ENCODE measurements around the gene ELL. TPM values are rescaled to one million over a fixed set of nuclear protein-coding genes. Genes with fewer than 3 reads are reported as not detected.

The ELL gene
- polyA plus RNA-seq, 1 donor from 2014 or later, result 19.7 TPM

DNA sequence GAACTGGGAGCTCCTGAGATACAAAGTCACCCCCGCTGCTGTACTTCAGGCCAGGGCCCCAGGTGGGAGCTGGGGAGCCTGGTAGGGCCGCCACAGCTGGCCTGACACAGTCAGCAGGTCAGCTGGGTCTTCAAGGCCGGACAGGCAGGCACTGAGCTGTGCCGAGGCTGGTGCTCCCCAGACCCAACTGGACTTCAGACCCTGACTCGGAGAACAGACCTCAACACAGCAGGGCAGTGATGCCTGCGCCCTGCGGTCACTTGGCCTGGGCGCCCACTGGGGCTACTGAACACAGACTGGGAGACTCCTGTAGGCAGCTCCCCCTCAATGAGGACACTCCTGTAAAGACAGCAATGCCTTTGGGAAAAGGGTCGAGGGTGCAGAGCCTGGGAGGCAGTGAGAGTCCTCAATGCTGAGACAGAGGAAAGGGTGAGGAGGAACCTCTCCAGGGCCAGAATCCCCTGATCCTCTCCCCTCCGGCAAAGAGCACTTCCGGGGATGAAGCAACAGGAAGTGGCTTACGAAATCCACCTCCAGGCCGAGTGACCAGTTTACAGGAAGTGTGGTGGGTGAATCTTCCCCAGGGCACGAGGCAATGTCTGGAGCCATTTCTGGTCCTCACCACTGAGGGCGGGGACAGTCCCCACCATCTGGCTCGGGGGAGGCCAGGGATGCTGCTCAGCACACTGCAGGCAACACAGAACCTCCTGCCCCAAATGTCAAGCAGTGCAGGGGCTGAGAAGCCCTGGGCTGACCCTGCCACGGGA lies 43.1 kb downstream of the ELL start:
- no peaks in the 10 kb centered on the region for H3K27me3 Mint-ChIP-seq
- peak overlapping the region in 2 of 4 donors; percentile 68 to 88 for H3K4me3 Mint-ChIP-seq
- H3K27ac Mint-ChIP-seq, result peak overlapping the region in 2 of 3 donors; percentile 76 to 95
- no peaks in the 10 kb centered on the region for H3K9me3 Mint-ChIP-seq
- H3K36me3 Mint-ChIP-seq, result no peaks in the 10 kb centered on the region
- H3K4me1 Mint-ChIP-seq, result peaks cover 20 to 46% (median 25%) of the 10 kb centered on the region in 3 donors

DNA sequence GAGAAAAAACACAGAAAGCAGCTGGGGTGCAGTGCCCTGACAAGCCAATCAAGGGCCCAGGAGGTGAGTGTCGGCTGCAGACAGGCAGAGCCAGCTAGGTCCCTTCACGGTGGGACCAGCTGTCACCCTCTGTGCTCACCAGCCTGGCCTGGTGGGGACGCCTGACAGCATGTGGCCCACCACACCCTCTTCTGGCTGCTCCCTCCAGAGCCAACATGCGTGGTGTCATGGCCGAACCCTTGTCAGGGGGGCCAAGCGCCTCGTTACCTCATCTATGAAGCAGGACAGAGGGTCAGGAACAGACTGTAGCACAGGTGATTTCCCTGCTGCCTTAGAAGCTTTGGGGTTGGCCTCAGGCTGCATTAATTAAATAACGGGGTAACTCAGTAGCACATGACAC lies 43.9 kb downstream of the ELL start:
- Mint-ChIP-seq H3K27me3 (no peaks in the 10 kb centered on the region), H3K36me3 (no peaks in the 10 kb centered on the region), H3K4me3 (no peak overlapping the region)

DNA sequence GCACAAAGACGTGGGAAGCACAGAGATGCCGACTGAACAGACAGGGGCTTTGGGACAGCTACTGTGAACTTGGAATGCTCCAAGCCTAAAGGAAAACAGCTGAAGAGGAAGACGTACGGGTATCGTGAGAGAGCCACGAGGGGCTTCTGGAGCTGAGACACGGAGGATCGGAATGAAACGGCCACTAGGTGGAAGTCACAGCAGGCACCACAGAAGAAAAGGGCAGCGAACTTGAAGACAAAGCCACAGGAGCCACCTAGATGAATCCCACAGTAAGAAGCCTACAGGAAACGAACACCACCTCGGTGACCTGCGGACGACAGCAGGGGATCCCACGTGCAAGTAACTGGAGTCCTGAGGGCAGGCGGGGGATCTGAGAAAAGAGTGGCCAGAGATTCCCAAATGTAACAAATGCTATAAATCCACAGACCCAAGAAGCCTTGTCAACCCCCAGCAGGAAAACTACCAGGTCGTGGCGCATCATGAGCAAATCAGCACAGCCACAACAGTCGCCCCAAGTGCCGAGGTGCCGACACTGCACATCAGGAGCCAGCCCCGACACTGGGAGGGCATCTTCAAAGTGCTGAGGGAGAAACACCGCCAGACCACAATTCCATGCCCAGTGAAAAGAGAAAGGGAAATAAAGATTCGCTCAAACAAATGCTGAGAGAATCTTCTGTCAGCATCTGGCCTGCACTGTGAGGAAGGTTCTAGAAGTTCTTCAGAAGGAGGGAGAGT lies 44.7 kb downstream of the ELL start:
- no peaks in the 10 kb centered on the region for H3K36me3 Mint-ChIP-seq

More for the DNA sequence above, 43.9 kb downstream of the ELL start:
- Mint-ChIP-seq H3K27ac (peak overlapping the region in 2 of 3 donors; percentile 57 to 80), H3K4me1 (peaks cover 21 to 46% (median 25%) of the 10 kb centered on the region in 3 donors), H3K9me3 (no peaks in the 10 kb centered on the region)

DNA sequence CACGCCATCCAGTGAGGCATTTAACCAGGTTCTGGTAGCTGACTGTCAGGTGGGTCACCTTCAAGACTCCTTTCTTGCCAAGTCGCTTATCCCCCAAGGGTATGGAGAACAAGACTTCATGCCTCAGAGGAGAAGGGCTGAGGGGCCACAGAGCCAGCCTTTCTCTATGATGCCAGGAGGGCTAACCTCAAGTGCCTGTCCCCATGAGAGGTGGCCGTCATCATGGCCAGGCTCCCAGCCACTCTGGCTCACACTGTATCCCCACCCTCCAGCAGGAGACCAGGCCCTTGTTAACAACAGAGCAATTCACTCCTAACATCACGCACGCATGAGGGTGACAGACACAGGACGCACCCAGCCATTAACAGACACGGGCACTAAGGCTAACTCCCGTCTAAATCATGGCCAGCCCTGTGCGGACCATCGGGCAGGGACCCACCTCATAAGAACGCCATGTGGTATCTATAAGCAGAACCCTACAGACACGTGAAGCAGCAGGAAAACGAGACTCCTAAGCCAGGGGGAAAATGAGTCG lies 45.3 kb downstream of the ELL start:
- Mint-ChIP-seq H3K4me3 (peak overlapping the region in 2 of 4 donors; percentile 42 to 44), H3K27me3 (no peaks in the 10 kb centered on the region), H3K4me1 (peaks cover 25 to 44% (median 28%) of the 10 kb centered on the region in 3 donors), H3K9me3 (no peaks in the 10 kb centered on the region), H3K27ac (peak overlapping the region in 1 of 3 donors; percentile 80), H3K36me3 (no peaks in the 10 kb centered on the region)

More for the DNA sequence above, 44.7 kb downstream of the ELL start:
- H3K27ac Mint-ChIP-seq, result peak overlapping the region in 2 of 3 donors; percentile 57 to 80
- H3K4me3 Mint-ChIP-seq, result peak overlapping the region in 2 of 4 donors; percentile 44 to 67
- H3K9me3 Mint-ChIP-seq, result no peaks in the 10 kb centered on the region
- no peaks in the 10 kb centered on the region for H3K27me3 Mint-ChIP-seq
- peaks cover 24 to 44% (median 25%) of the 10 kb centered on the region in 3 donors for H3K4me1 Mint-ChIP-seq

DNA sequence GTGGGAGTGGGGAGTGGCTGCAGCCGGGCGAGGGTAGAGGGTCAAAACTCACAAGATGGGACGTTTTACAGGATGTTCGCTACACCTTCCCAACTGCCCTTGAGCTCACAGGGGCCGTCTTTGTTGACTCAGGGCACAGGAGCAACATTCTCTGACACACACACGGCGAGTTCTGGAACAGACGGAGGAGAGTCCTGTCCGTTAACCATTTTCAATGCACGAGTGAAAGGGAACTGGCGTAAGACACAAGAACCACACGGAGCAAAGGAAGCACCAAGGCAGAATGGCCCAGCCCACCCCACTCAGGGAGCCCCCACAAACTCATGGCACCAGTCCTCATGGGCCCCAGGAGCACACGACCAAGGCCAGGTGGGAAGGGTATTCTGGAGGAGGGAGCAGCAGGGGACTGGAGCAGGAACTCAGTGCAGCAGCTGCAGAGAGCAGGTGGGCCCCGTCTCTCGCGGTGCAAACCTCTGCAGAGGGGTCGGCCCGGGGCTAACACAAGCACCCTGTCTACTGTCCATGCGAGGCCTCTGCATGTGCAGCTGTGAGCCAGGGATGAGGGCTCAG lies 46.0 kb downstream of the ELL start:
- H3K4me3 Mint-ChIP-seq, result no peak overlapping the region
- H3K4me1 Mint-ChIP-seq, result peaks cover 25 to 37% (median 28%) of the 10 kb centered on the region in 3 donors
- H3K36me3 Mint-ChIP-seq, result no peaks in the 10 kb centered on the region
- H3K27me3 Mint-ChIP-seq, result no peaks in the 10 kb centered on the region
- no peaks in the 10 kb centered on the region for H3K9me3 Mint-ChIP-seq
- peak overlapping the region in 2 of 3 donors; percentile 36 to 65 for H3K27ac Mint-ChIP-seq

DNA sequence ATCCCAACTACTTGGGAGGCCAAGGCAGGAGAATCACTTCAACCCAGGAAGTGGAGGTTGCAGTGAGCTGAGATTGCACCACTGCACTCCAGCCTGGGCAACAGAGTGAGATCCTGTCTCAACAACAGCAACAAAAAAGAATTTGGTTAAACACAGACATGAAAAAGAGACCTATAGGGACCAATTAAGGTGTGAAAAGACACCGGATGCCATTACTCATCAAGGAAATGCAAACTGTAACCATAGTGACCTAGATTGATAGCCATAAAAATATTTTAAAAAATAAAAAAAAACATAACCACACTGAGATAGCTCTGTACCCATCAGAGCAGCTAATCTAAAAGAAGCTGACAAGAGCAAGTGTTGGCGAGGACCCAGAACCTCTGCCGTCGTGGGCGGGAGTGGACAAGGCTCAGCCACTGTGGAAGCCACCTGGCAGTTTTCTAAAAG lies 46.8 kb downstream of the ELL start:
- Mint-ChIP-seq H3K36me3 (no peaks in the 10 kb centered on the region), H3K4me3 (no peak overlapping the region), H3K27ac (peak overlapping the region in 2 of 3 donors; percentile 47 to 65), H3K27me3 (no peaks in the 10 kb centered on the region), H3K9me3 (no peaks in the 10 kb centered on the region), H3K4me1 (peaks cover 24 to 33% (median 28%) of the 10 kb centered on the region in 3 donors)

DNA sequence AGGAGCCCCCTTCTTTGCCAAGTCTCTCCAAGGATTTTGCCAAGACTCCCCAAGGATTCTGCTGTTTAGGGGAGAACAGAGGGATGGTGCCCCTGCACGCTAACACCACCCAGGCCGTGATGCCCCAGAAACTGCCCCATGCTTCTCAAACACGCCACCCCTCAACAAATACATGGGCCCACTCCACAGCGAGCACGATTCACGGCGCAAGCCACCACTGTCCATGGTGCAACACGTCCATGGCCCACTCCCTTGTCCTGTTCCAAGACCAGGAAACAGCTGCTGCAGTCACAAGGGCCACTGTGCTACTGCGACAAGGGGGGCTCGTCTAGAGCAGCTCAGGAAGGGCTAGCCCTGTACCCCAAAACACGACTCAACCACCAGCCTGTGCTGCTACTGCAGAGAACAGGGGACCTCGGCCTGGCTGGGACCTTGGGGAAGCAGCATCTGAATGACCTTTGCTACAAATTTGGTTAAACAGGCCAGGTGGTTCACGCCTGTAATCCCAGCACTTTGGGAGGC lies 47.4 kb downstream of the ELL start:
- Mint-ChIP-seq H3K27ac (peak overlapping the region in 1 of 3 donors; percentile 65), H3K36me3 (no peaks in the 10 kb centered on the region), H3K4me3 (no peak overlapping the region), H3K9me3 (no peaks in the 10 kb centered on the region), H3K4me1 (peaks cover 18 to 28% (median 28%) of the 10 kb centered on the region in 3 donors), H3K27me3 (no peaks in the 10 kb centered on the region)

DNA sequence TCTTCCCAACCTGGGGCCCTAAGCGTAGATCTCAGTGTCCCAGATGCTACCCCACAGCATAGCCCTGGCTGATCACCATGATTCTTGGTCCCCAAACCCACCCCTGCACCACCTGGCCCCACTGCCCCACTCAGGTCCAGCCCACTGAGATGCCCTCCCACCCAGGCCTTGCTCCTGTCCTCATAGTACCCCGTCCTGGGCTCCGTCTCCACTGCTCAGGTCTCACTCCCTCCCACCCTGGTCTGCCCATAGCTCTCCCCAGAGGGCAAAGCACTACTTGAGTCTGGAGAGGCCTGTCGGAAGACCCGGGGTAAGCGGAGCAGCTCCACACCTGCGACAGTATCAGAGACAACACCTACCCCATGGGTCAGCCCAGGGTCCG lies 48.2 kb downstream of the ELL start:
- H3K4me1 Mint-ChIP-seq, result peaks cover 11 to 23% (median 23%) of the 10 kb centered on the region in 3 donors
- H3K4me3 Mint-ChIP-seq, result no peak overlapping the region
- peak overlapping the region in 1 of 3 donors; percentile 50 for H3K27ac Mint-ChIP-seq
- no peaks in the 10 kb centered on the region for H3K36me3 Mint-ChIP-seq
- H3K9me3 Mint-ChIP-seq, result no peaks in the 10 kb centered on the region
- H3K27me3 Mint-ChIP-seq, result no peaks in the 10 kb centered on the region

DNA sequence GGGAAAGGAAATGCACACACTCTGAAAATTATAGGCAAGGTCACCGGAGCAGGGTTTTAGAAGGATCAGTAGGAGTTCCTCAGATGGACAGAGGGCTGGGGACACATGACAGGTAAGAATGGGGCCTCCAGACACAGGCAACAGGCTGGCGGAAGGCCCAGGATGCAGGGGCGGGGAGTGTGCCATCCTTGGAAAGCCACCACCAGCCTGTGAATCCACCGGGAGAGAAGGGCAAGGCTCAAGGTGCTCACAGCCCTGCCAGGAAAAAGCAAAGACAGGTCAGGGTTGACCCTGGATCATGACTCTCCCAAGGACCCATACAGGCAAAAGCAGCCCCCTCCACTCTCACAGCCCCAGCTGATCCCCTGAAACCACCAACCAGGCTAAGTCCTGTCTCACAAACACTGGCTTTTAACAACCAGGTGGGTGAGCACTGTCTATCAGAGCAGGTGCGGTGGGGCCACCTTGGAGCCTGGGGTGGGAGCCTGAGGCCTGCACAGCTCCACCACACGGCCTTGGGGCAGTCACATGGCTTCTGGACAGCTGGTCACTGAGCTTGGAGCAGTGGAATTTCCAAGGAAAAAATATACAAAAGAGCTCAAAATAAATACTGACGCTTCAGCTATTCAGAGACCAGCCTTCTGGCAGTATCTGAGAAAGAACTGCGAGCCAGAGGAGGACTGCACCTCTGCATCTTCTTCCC lies 48.7 kb downstream of the ELL start:
- Mint-ChIP-seq H3K9me3 (no peaks in the 10 kb centered on the region), H3K4me1 (peaks cover 11 to 22% (median 21%) of the 10 kb centered on the region in 3 donors), H3K4me3 (no peak overlapping the region), H3K36me3 (no peaks in the 10 kb centered on the region), H3K27ac (peak overlapping the region in 1 of 3 donors; percentile 50), H3K27me3 (no peaks in the 10 kb centered on the region)

DNA sequence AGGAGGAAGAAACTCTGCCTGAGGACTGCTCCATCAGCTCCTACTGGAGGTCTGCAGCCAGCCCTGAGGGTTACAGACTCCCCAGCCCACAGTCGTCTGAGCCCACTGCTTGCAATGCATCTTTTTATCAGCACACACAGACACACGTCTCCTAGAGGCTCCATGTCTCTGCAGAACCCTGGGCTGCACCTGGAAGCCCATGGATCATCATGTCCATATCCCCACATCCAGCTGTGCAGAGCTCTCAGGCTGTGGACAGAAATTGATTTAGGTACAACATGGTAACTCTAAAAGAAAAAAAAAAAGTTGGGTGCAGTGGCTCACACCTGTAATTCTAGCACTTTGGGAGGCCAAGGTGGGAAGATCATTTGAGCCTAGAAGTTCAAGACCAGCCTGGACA lies 51.1 kb downstream of the ELL start:
- H3K4me1 Mint-ChIP-seq, result peaks cover 5 to 14% (median 5%) of the 10 kb centered on the region in 3 donors
- no peaks in the 10 kb centered on the region for H3K9me3 Mint-ChIP-seq
- no peaks in the 10 kb centered on the region for H3K36me3 Mint-ChIP-seq
- no peaks in the 10 kb centered on the region for H3K27me3 Mint-ChIP-seq
- no peak overlapping the region for H3K27ac Mint-ChIP-seq
- H3K4me3 Mint-ChIP-seq, result no peak overlapping the region

DNA sequence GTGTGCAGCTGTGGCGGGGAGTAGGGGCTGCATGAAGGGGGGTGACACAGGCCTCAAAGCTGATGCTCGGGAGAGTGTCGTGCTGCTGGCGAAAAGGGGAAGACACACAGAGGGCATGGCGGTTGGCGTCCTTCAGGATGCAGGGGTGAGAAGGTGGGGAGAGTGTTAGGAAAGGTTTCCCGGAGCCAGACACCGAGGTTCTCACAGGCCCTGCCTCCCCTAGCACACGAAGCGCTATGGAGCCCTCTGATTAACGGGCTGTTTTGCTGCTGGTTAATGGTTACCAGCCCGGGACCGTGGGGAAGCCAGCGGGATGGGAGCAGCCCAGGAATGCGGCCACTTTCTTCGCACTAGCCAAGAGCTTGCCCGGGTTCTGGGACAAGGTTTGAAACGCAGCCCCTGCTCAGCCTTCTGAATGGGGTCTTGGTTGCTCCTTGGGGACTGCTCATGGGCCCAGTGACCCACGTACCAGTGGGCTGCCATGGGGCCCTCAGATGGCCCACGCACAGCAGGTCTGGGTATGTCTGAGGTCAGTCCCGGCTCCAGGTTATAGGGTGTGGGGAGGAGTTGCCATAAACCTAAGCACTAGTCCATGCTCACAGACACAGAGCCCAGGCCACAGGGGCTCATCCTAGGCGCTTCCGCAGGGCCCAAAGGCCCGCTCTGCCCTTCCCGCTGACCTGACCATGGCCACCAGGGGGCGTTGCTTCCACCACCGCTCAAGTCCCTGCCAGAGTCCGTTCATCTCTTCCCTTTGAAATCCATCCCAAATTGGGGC lies 52.6 kb downstream of the ELL start:
- no peaks in the 10 kb centered on the region for H3K27me3 Mint-ChIP-seq
- H3K9me3 Mint-ChIP-seq, result no peaks in the 10 kb centered on the region
- H3K4me3 Mint-ChIP-seq, result no peak overlapping the region
- no peaks in the 10 kb centered on the region for H3K36me3 Mint-ChIP-seq
- peak overlapping the region in 2 of 3 donors; percentile 14 to 16 for H3K27ac Mint-ChIP-seq
- peaks cover 0 to 8% (median 3%) of the 10 kb centered on the region in 3 donors for H3K4me1 Mint-ChIP-seq

DNA sequence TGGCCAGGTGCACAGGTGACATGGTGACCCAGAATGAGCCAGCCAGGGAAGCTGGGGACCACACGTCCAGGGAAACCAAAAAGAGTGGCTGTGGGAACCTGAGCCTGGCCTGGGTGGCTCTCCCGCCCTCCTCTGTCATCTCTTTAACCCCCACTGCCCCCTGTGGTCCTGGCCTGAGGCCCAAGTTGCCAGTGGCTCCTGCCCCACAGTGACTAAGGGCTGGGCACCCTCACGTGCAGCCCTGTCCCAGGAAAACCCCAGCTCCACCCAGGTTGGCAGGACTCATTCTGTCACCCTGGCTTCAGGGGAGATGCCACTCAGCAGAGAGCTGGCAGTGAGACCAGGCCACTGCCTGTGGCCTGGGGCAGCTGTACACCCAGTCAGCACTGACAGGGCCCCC lies 53.4 kb downstream of the ELL start:
- Mint-ChIP-seq H3K4me3 (no peak overlapping the region), H3K9me3 (no peaks in the 10 kb centered on the region), H3K27me3 (no peaks in the 10 kb centered on the region), H3K36me3 (no peaks in the 10 kb centered on the region), H3K4me1 (peaks cover 0 to 8% (median 3%) of the 10 kb centered on the region in 3 donors), H3K27ac (peak overlapping the region in 1 of 3 donors; percentile 14)

DNA sequence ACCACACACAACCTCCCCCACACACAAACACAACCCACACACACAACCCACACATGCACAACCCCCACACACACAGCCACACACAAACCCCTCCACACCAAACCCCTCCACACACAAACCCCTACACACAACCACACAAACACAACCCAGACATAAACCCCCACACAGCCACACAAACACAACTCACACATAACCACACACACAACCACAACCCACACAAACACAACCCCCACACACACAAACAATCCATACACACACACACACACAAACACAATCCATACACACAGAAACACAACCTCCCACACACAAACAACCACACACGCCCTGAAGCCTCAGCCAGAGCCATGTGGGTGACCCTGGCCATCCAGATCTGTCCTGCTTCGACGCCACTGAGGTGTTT lies 53.9 kb downstream of the ELL start:
- Mint-ChIP-seq H3K4me3 (no peak overlapping the region), H3K4me1 (peaks cover under 1 to 7% (median 3%) of the 10 kb centered on the region in 3 donors), H3K36me3 (no peaks in the 10 kb centered on the region), H3K27ac (peak overlapping the region in 1 of 3 donors; percentile 2), H3K27me3 (no peaks in the 10 kb centered on the region), H3K9me3 (no peaks in the 10 kb centered on the region)
